ENCODE measurements around the gene KLF15.

GRCh38 chr3:126396536-126396935, 39.3 kb upstream of the KLF15 start:
- TF ChIP-seq GATA2 (IDR thresholded peaks at IDR 0.05; ENCODE audit: low read depth, low read length), result no peak
- TF ChIP-seq GATA3 (IDR thresholded peaks at IDR 0.05; ENCODE audit: low read depth, low read length), result no peak
